GM21528 (cell line): ENCODE measurements around the gene HNF1B.

Source experiments
- ATAC-seq: cut with Tn5 transposase; IDR thresholded peaks from one replicate; pipeline ENCODE4 v1.9.1; 2021; ENCODE audit warnings: mild to moderate bottlenecking, moderate library complexity; ENCODE audit not compliant: unreplicated experiment, low FRiP score

The HNF1B gene

DNA sequence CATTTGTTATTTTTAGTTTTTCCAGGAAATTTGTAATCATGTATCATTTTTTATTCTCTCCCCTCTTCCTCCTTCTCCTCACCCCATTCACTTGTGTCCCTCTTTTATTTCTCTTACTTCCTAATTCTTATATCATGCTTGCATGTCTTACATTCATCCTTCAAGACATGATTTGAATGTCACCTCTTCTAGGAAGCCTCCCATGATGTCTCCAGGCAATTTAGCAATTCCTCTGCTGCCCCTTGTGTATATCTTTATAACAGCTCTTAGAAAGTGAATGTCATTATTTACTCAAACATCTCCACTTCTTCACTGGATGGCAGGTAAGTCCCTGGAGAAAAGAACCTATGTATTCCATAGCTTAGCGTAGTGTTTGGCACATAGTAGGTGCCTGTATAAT lies 7.8 kb downstream of the HNF1B start:
- ATAC-seq = no peak

DNA sequence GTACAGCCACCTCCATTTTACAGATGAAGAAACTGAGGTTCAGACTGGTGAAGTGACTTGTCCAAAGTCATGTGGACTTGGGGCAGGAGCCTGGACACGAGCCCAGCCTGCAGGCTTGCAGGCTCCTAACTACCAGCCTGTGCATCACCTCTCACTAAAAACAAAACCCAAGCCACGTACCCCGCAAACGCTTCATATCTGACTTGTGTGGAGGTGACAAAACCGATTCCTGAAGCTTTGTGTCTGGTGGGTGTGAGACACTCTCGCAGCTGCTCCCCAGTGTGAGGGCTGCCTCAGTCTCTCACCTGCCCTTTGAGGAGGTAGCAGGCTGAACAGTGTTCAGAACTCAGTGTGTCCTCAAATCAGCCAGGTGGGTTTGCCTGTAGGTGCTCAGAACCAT lies 8.4 kb downstream of the HNF1B start:
- ATAC-seq = no peak

DNA sequence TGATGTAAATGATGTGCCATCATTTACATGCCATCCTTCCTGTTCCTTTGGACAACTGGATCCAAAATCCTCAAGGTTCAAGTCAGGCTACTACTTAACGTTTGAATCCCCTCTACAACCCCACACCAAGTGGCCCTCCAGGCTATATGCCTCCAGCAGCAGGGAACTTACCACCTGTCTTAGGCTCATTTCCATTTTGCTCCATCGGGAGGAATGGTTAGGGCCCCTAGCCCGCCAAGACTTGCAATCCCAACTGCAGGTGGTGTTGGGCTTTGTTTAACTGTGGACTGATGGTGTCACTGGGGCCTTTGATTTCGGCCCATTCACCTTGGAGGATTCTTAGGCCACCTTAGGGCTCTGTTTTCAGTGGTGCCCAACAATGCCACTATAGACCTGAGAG lies 9.7 kb downstream of the HNF1B start:
- ATAC-seq = no peak

DNA sequence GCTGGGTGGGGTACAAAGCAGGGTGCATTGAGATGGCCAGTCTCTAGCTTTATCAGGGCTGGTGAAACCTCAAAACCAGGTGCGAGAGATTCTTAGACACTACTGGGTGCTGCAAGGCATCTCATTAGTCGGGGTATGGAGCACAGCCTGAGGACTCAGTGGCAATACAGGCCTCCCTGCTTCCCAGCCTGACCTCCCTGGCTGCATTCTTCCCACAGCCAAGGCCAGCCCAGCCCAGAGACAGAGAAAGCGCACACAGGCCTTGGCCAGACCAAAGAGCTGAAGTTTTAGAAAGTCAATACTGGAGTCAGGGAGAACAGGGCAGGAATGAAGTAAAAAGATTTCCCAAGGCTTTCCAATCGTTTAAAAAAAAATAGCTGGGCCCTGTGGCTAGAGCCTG lies 12.5 kb downstream of the HNF1B start:
- ATAC-seq = no peak

DNA sequence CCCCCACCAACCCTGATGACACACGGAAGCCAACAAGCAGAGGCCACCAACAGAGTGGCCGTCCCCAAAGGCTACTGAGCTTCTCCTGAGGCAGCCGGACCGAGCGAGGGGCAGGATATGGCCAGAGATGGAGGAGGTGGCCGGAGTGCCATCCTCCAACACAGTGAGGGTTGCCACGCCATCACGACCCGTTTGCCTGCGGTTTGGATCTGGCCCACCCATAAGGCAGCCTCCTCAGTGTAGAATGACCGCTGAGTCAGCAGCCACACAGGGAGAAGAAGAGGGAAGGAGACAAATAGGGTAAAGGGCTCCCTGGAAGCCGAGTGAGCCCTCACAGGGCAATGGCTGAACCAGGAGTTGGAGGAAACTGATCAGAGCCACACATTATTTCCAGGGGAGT lies 13.8 kb downstream of the HNF1B start:
- ATAC-seq = no peak

DNA sequence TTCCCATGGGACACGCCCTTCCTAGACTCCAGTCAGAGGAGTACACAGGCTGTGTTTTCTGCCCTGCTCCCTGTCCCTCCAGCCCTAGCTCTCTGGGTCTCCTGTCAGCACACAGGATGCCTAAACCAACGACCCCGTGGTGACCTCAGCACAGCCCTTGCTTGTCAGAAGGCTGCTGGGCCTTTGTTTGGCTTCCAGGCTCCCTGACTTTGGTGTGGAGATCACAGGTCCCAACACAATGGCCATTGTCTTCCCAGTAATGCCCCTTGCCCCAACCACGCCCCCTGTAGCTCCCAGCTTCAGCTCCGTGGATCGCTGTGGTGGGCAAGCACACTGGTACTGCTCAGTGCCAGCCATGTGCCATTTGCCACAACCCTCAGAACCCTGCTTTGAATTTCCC lies 15.0 kb downstream of the HNF1B start:
- no peak for ATAC-seq

DNA sequence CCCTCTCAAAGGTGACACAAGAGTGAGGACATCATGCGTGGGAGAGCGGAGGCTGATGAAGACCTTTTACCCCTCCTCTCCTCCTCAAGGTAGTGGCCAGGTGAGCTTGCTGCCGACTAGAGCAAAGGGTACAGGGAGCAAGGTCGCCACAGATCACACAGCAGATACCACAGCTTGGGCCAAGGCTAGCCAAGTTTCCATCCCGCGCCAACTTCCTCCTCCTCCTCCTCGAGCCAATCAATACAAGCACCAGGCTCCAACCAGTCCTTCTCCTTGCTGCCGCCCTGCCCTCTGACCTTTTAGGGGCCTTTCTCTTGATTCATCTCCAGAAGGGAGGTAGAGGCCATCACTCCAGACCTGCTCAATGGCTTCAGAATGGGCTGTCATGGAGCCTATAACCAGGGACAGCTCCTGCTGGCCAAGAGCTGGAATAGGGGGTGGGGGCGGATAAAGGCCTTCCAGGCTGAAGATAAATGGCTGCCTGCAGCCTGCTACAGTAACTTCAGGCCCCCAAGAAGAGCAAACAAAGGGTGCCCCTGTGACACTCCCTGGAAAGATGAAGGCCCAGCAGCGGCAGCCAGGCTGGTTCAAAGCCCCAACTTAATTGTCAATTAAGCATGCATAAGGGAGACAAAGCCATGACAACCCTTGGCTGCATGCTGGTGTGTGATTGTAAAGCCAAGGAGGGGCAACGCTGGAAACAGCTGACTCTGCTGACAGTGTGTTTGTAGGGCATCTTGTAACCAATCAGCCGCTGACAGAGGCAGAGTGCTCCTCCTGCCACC lies 17.8 kb downstream of the HNF1B start:
- no peak for ATAC-seq

DNA sequence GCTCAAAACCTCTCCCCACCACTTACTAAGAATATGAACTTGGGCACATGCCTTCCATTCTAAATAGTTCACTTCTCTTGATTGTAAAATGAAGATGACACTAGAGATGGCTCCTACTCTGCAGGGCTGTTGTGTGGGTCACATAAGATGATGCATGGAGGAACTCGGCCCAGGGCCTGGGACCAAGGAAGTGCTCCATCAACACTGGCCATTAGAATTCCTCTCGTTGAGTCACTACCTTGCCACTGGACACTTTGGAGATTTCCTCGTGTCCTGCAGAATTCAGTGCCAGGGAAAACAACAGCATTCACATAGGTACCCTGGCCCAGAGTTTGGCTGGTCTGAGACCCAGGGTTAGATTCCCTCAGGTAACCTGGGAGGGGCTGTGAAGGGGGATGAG lies 18.6 kb downstream of the HNF1B start:
- ATAC-seq = no peak

DNA sequence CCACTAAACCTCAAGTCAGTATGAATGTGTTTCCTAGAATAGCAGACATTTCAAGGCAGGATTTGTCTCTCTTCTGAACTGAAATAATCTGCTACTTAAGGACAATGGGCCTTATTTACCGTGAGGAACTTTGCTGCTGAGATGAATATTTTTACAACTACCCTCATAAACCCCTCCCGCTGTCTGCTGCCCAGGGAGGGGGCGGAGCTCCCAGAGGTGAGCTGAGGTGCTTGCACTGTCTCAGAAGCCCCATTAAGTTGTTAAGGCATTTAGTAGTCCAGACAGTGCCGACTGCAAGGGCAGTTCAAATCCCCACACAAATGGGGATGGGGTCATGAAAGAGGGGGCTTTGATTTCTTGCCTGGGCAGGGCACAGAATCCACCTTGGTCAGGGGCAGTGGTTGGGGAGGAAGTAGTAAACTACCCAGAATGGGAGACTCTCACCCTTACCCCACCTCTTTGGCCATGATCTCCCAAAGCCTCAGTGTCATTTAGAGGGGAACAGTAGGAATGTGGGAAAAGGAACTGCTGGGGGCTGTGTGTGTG lies 19.2 kb downstream of the HNF1B start:
- no peak for ATAC-seq

DNA sequence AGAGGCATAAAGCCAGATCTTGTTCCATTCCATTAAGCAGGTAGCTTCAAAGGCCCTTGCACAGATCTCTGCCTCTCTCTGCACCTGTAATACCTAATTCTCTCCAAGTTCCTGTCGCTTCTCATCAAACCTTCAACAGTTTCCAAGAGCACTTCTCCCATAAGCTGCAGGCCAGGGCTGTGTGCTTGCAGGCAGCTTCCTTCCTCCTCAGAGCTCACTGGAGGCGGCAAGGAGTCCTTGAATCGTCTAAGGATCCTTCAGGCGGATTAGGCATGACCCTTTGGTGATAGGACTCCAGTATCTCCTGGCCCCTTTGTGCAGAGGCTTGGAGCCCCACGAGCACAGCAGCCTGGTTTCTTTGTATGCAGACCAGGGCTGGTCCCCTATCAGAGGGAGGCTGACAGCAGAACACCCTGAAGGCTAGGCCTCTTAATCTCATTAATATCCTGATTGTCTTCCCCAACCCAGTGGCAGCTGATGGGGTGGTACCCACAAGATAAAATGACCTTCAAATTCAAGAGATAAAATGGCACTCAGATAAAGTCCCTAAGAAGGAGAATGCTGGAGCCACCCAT lies 19.8 kb downstream of the HNF1B start:
- ATAC-seq = no peak

DNA sequence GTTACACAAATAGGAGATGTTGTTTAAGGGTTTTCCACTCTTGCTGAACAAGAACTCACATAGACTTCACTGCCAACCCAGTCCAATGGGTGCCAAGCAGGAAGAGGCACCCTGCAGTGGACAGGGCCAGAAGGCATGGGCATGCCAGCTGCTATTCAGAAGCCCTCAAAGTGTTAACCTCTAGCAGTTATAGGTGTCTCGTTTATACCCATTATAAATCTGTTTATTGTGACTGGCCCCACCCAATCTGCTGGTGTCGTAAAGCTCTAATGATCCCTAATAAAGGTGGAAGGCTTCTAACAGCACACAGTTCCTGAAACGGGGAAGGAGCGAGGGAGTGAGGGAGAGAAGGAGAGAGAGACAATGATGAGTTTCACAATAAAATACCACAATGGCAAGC lies 23.9 kb downstream of the HNF1B start:
- no peak for ATAC-seq

DNA sequence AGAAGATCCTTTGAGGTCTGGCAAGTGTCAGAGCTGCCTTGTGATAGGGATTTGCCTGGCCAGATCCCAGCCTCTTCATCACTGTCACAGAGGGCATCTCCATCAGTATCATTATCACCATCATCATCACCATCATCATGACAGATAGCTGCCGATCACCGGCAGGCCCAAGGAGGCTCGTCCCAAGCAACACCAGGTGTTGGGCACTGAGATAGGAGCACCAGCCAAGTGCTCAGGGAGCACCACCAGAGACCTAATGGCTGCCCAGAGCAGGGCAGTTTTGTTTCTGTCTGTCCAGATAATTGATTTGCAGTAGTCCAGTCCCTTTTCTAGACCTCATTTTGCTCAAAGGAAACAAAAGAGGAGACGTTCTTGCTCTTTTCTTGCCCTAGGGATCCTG lies 25.0 kb downstream of the HNF1B start:
- ATAC-seq = no peak

DNA sequence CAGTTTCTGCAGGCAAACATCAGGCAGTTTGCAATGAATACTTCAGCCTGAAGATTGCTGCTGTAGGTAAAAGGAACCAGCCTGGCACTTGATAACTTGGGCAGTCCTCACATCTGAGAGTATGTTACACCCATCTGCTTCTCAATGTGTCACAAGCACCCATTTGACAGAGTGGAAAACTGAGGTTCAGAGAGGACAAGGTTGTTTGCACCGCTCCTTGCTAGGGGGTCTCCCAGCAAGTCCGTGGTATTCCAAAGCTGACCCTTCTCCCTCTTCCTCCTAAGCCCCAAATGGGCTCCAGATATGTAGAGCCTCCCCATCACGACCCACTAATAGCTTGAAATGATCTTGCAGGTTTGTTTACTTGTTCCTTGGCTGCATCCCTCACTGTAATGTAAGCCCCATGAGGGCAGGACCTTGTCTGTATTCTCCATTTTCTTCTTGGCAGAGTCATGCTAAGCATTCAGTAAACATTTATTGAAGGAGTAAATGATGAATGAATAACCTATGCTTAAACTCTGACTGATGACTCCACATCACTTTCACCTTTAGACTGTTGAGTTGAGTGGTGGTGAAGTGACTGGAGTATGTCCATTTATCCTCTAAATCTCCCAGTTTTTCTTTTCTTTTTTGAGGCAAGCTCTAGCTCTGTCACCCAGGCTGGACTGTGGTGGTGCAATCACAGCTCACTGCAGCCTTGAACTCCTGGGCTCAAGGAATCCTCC lies 26.4 kb downstream of the HNF1B start:
- ATAC-seq = no peak

DNA sequence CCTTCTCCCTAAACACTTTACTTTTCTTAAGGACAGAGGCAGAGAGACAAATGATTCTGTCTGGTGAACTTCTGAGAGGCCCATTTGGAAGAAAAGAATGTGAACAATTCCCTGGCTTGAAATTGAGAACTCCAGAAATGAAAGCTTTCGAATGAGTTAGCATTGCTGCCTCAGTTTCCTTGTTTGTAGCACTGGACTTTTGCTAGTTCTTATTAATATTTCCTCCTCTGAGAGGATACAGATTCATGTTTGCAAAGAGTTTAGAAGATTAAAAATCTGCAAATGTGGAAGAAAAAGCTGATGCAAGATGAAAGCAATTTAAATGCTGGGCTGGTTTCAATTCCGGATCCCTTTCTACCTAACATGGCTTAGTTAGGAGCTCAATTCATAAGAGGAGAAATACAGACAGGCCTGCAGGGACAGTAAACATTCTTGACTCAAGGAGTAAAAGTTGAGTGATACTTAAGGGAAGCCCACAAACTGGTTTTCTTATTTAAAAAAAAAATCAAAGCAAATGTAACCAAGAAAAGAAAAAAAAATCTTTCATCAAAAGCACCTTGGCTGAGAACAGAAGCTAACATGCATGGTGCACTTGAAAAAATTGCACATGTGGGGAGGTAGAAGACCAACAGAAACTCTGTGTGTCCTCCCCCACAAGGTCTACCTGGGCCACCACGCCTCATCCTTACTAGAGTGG lies 27.1 kb downstream of the HNF1B start:
- no peak for ATAC-seq

DNA sequence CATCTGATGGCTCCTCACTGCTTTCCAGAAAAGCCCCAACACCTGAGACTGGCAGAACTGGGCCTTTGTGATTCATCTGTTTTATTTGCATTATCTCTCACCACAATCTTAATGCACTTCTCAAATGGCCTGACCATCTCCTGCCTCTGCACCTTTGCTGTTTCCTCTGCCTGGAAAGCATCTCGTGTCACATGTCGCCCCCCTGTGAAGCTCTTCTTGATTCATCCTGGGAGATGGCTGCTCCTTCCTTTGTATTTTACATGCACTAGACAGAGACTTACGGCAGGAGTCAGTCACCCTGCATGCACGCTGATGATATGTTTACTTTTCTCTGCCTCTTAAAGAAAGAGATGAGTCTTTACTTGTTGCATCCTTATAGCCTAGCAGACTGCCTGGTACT lies 30.0 kb downstream of the HNF1B start:
- no peak for ATAC-seq

DNA sequence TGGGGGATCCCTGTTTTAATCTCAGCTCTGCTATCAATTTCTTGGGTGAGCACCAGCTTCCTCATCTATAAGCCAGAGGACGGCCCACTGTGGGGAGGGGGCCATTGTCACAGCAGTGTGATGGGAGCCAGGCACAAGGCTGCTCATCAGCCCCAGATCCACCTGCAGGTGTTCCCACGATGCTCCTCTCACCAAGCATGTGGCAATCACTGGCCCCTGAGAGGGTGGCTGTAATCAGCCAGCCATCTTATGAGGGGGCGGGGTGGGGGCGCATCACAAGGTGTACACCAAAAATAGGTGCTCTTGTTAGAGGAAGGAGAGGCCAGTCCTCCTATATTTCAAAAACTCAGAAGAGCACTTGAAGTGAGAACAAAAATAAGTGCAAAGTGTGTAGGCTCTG lies 31.2 kb downstream of the HNF1B start:
- ATAC-seq = no peak

DNA sequence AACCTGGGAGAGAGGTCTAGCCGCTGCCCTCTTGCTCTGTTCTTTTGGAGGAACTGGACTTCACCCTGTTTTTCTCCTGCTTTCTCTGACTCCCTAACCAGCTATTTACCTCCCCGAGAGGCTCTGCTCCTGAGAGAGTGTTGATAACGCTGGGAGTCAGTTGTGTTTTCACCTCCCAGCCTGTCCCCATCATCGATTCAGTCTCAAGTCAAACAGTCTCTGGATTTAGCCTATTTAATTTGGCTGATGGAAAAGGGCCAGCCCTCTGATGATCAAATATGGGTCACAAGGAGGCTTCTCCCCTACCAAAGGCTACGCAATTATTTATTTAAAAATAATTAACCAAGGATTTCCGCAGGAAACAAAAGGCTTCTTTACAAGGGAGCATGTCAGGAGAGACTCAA lies 31.8 kb downstream of the HNF1B start:
- no peak for ATAC-seq

DNA sequence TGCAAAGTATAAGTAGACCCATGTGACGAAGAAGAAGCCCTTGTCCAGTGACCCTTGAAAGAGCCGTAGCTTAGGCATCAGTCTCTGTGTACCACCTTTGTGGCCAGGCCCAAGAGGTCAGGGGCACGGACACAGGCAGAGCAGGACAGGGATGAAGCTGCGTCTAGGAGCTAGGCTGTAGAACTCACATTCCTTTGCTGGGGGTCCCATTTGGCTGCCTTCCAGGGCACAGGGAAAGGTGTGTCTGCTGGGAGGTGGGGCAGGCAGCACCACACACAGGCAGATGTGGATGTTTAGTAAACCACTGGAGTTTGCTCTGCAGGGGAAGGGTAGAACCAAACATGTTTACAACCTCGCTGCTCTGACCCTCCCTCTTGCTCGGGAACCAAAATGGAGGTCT lies 33.7 kb downstream of the HNF1B start:
- ATAC-seq = no peak

DNA sequence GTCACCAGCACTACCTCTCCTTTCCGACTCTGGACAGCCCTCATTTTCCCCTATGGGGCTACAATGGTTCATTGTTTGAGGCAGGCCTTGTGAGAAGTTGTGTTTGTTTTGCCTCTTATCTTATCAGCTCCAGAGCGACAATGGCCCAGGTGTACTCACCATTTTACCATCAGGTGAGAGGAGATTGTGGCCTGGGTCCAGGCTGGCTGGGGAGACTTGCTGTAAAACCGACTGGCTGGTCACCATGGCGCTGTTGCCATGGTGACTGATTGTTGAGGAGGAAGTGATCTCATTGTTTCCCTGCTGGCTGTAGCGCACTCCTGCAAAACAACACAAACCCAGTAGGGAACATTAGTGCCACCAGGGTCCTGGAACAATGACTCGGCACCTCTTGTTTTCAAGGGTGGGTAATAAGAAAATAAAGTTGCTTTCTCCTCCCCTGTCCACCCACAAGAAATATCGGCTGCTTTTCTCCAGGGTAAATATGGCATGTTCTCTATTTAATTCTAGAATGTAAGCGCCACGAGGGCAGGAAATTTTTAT lies 34.4 kb downstream of the HNF1B start:
- no peak for ATAC-seq

DNA sequence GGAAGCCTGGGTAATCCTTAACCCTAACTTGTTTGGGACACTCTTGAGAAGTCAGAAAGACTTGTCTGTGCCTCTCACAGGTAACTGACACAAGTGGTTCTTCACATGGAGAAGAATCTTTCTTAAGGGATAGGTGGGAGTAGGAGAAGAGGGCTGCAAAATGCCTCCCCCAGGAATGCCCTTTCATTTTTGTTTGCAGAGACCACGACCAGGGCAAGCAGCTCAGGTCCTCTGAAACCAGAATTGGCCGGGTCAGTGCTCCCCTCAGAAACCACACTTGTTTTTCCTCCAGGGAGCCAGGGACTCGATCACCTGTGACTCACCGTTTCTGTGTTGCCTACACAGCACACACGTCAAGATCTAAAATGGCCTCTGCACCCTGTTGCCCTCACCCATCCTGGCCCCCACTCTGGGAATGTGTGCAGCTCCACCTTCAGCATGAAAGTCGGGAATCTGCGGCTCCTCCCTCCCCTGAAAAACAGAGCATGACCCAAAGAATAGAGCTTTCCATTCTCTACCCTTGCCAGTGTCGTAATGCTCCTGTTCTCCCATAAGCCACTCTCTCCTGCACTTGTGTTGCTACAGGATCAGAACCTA lies 36.1 kb downstream of the HNF1B start:
- ATAC-seq = no peak
